IMR-90 (cell line): Measurements from ENCODE around the gene JMJD8.

ENCODE experiments used
- BHLHE40 ChIP-seq: fragments of 150-350 bp; IDR thresholded peaks from 2 replicates; pipeline ENCODE4 v1.6.1; 2016; ENCODE audit warnings: mild to moderate bottlenecking, low read depth, low read length
- CEBPB ChIP-seq: IDR thresholded peaks from 2 replicates; pipeline ENCODE4 v1.6.1; 2012; ENCODE audit warnings: low read depth, low read length, improper control_type of control experiment
- FOS ChIP-seq: fragments of 150-350 bp; IDR thresholded peaks from 2 replicates; pipeline ENCODE4 v1.6.1; 2016; ENCODE audit warnings: low read depth, low read length
- MAFK ChIP-seq: IDR thresholded peaks from 2 replicates; pipeline ENCODE4 v1.6.1; 2012; ENCODE audit warnings: low read depth, low read length, improper control_type of control experiment
- MAZ ChIP-seq: IDR thresholded peaks from 2 replicates; pipeline ENCODE4 v1.6.1; 2012; ENCODE audit warnings: low read depth, mild to moderate bottlenecking, low read length, improper control_type of control experiment, moderate library complexity, borderline replicate concordance
- MXI1 ChIP-seq: IDR thresholded peaks from 2 replicates; pipeline ENCODE4 v1.6.1; 2012; ENCODE audit warnings: low read depth, mild to moderate bottlenecking, low read length, moderate library complexity, borderline replicate concordance
- POLR2A ChIP-seq: IDR thresholded peaks from 2 replicates; pipeline ENCODE4 v1.6.1; 2012; ENCODE audit warnings: mild to moderate bottlenecking, low read depth, low read length
- RAD21 ChIP-seq: IDR thresholded peaks from 2 replicates; pipeline ENCODE4 v1.6.1; 2012; ENCODE audit warnings: low read length, improper control_type of control experiment
- RFX5 ChIP-seq: IDR thresholded peaks from 2 replicates; pipeline ENCODE4 v1.8.0; 2012; ENCODE audit warnings: low read depth, mild to moderate bottlenecking, low read length, moderate library complexity
- USF2 ChIP-seq: fragments of 150-350 bp; IDR thresholded peaks from 2 replicates; pipeline ENCODE4 v1.6.1; 2017; ENCODE audit warnings: mild to moderate bottlenecking, antibody characterized with exemption, low read length, low read depth
- TF ChIP-seq, protein P1 (sequence below): conservative IDR thresholded peaks from 2 replicates; pipeline ENCODE4 v1.5.1; 2012; ENCODE audit warnings: mild to moderate bottlenecking, low read depth, low read length, improper control_type of control experiment
- TF ChIP-seq, protein P2 (sequence below): fragments of 150-350 bp; IDR thresholded peaks from 2 replicates; pipeline ENCODE4 v1.6.1; 2016; ENCODE audit warnings: low read depth, mild to moderate bottlenecking, low read length, moderate library complexity, borderline replicate concordance

- TF ChIP-seq, protein P1, sequence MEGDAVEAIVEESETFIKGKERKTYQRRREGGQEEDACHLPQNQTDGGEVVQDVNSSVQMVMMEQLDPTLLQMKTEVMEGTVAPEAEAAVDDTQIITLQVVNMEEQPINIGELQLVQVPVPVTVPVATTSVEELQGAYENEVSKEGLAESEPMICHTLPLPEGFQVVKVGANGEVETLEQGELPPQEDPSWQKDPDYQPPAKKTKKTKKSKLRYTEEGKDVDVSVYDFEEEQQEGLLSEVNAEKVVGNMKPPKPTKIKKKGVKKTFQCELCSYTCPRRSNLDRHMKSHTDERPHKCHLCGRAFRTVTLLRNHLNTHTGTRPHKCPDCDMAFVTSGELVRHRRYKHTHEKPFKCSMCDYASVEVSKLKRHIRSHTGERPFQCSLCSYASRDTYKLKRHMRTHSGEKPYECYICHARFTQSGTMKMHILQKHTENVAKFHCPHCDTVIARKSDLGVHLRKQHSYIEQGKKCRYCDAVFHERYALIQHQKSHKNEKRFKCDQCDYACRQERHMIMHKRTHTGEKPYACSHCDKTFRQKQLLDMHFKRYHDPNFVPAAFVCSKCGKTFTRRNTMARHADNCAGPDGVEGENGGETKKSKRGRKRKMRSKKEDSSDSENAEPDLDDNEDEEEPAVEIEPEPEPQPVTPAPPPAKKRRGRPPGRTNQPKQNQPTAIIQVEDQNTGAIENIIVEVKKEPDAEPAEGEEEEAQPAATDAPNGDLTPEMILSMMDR = no peak
- TF ChIP-seq POLR2A (no peak), RFX5 (no peak), FOS (no peak), MAFK (no peak), RAD21 (no peak), CEBPB (no peak), USF2 (0 out of 2 replicates have a peak, but pooled peaks have one; percentile 32), MAZ (no peak; the same call in 1 of the 2 replicates), BHLHE40 (no peak), MXI1 (no peak)
- TF ChIP-seq, protein P2, sequence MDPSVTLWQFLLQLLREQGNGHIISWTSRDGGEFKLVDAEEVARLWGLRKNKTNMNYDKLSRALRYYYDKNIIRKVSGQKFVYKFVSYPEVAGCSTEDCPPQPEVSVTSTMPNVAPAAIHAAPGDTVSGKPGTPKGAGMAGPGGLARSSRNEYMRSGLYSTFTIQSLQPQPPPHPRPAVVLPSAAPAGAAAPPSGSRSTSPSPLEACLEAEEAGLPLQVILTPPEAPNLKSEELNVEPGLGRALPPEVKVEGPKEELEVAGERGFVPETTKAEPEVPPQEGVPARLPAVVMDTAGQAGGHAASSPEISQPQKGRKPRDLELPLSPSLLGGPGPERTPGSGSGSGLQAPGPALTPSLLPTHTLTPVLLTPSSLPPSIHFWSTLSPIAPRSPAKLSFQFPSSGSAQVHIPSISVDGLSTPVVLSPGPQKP = no peak
Observed at GRCh38 chr16:726438-727290, 42.5 kb upstream of the JMJD8 start, which contains the start of the genes CCDC78 and HAGHL.
